Psoas muscle (tissue), 8 donors: ENCODE data around the gene INTS15. TPM values are rescaled to one million over a fixed set of nuclear protein-coding genes. Genes with fewer than 3 reads are reported as not detected.
"Not testable (repeated sequence)": the region's sequence is repeated elsewhere in the genome, so short reads cannot be mapped to it uniquely, and the experiment has no call there.

Experiments used
- ATAC-seq, 4 donors: fragments of 200-7000 bp; cut with Tn5 transposase; one replicate each; pipeline ENCODE4 v1.9.1; 2020; ENCODE audit warnings: moderate library complexity in 3 of 4, mild to moderate bottlenecking in 2 of 4
- DNase-seq, 2 donors: peaks; one replicate each; pipeline ENCODE4 v3.0.0-alpha.2; 2020
- H3K27ac ChIP-seq: fragments of 200-600 bp; one replicate; pipeline ENCODE4 v1.8.0; 2022
- H3K27me3 ChIP-seq, 3 donors: fragments of 200-600 bp in 1 of 3; one replicate each; pipeline versions ENCODE4 v1.6.1 to v1.8.0; 2013 to 2022; ENCODE audit warnings: low read length in 2 of 3, mild to moderate bottlenecking in 2 of 3, moderate library complexity in 1 of 3; ENCODE audit not compliant: insufficient read depth in 3 of 3
- H3K36me3 ChIP-seq, 2 donors: fragments of 200-600 bp in 1 of 2; one replicate each; pipeline versions ENCODE4 v1.6.1 to v1.8.0; 2013 to 2022; ENCODE audit warnings: low read depth in 1 of 2, mild to moderate bottlenecking in 1 of 2, moderate library complexity in 1 of 2; ENCODE audit not compliant: insufficient read depth in 1 of 2
- H3K4me1 ChIP-seq: fragments of 200-600 bp; one replicate; pipeline ENCODE4 v1.8.0; 2022
- H3K4me3 ChIP-seq: fragments of 200-600 bp; one replicate; pipeline ENCODE4 v1.8.0; 2022; ENCODE audit warnings: mild to moderate bottlenecking
- H3K9me3 ChIP-seq: fragments of 200-600 bp; one replicate; pipeline ENCODE4 v1.8.0; 2022
- WGBS, 3 donors: extraction: QIAGEN DNeasy Blood & Tissue Kit; methylation state at CpG; one replicate each; pipeline versions ENCODE4 v1.1.6 to v1.1.7; 2013; 5-methylcytosine and 5-hydroxymethylcytosine counted together
- intact Hi-C, 2 donors: fragments of 100-400 bp; cut with DNase I; formaldehyde crosslinking; loops; one replicate each; pipeline versions ENCODE4 v1.11.0 to v1.14.2; 2022
- polyA plus RNA-seq, 3 donors: library from polyadenylated mRNA; stranded (reverse); fragments of 200-250 nt; gene quantifications; one replicate each; pipeline ENCODE4 v1.2.3, GENCODE V29; 2013
- total RNA-seq, 4 donors: library from RNA; stranded (reverse); fragmentation: NEBNext Ultra II Directional in 2 of 4; extraction: Animal tissue kit (Norgen Biotek cat#: 25700) in 2 of 4; gene quantifications; one replicate each; pipeline versions ENCODE4 v1.2.1 to v1.2.4, GENCODE V29; 2021 to 2023
- TF ChIP-seq, protein P1 (sequence below): fragments of 200-600 bp; IDR thresholded peaks from one replicate; pipeline ENCODE4 v1.8.0; 2022; ENCODE audit warnings: antibody characterized with exemption
- donor health status: healthy with polysubstance abuse.
- donor health status: DM: no; HTN: no; CAD: no; lungs with moderate emphysema.
- donor health status: Bipolar disorder and iron deficiency.
- donor health status: healthy.
- donor health status: DM: yes; HTN: yes; CAD: no.
- donor health status: DM: no; HTN: no; CAD: no.
- donor health status: DM: no; HTN: no; CAD: no.
- donor health status: DM: yes; HTN: yes; CAD: no.

Gene INTS15
- total and polyA plus RNA-seq, 7 donors, result 14.1 to 46.0 (median 24.0) TPM

DNA sequence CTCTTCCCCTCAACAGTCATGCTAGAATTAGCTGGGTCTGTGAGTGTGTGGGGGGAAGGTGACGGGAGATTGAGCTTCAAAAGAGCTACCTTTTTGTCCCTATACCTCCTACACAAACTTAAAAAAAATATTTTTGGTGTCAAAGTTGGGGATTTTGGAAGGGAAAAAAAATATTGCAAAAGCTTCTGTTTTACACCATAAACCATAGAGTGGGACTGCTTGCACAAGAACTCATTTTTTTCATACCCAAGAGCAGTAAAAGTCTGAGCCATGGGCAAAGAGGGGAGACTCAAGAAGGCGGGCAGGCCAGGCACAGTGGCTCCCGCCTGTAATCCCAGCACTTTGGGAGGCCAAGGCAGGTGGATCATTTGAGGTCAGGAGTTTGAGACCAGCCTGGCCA, 21.9 kb upstream of the INTS15 start:
- no peaks in the 10 kb centered on the region for H3K36me3 ChIP-seq
- peaks cover 0 to 2% (median 0%) of the 10 kb centered on the region in 3 donors for H3K27me3 ChIP-seq
- intact Hi-C loops, result no loop called here
- TF ChIP-seq, protein P1, sequence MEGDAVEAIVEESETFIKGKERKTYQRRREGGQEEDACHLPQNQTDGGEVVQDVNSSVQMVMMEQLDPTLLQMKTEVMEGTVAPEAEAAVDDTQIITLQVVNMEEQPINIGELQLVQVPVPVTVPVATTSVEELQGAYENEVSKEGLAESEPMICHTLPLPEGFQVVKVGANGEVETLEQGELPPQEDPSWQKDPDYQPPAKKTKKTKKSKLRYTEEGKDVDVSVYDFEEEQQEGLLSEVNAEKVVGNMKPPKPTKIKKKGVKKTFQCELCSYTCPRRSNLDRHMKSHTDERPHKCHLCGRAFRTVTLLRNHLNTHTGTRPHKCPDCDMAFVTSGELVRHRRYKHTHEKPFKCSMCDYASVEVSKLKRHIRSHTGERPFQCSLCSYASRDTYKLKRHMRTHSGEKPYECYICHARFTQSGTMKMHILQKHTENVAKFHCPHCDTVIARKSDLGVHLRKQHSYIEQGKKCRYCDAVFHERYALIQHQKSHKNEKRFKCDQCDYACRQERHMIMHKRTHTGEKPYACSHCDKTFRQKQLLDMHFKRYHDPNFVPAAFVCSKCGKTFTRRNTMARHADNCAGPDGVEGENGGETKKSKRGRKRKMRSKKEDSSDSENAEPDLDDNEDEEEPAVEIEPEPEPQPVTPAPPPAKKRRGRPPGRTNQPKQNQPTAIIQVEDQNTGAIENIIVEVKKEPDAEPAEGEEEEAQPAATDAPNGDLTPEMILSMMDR, result no peak
- WGBS, 3 donors, result 81 to 83% (median 82%) methylated on average over 3 of the region's 3 CpGs
- no peak for ATAC-seq
- H3K4me3 ChIP-seq, result no peak overlapping the region
- DNase-seq, result no peak
- H3K9me3 ChIP-seq, result no peaks in the 10 kb centered on the region
- H3K4me1 ChIP-seq, result no peaks in the 10 kb centered on the region
- no peak overlapping the region for H3K27ac ChIP-seq

DNA sequence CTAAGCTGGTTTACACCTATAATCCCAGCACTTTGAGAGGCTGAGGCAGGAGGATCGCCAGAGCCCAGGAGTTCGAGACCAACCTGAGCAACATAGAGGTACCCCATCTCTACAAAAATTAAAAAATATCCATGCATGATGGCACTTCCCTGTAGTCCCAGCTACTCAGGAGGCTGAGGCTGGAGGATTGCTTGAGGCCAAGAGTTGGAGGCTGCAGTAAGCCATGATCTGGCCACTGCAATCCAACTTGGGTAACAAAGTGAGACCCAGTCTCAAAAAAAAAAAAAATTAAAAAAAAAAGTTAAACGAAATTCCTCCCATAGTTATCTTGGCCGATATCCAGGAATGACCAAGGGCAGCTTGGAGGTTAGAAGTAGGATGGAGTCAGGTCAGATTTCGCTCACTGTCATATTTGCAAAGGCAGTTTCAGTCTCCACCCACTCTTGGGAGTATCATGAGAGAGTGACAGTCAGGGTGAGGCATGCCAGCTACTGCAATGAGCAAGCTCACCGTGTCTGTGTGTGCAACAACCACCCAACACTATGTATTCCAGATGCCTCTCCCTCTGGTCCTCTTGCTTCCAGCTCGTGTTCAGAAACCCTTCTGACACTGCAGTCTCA, 18.6 kb upstream of the INTS15 start:
- no peaks in the 10 kb centered on the region for H3K36me3 ChIP-seq
- H3K27ac ChIP-seq, result no peak overlapping the region
- ATAC-seq (no peak), DNase-seq (no peak)
- no peaks in the 10 kb centered on the region for H3K4me1 ChIP-seq
- no peak overlapping the region for H3K4me3 ChIP-seq
- WGBS, 3 donors, result 60 to 73% (median 63%) methylated on average over 7 of the region's 7 CpGs
- no peaks in the 10 kb centered on the region for H3K9me3 ChIP-seq
- peaks cover 0 to 2% (median 0%) of the 10 kb centered on the region in 3 donors for H3K27me3 ChIP-seq
- TF ChIP-seq, protein P1, result no peak
- intact Hi-C loops, result no loop called here

DNA sequence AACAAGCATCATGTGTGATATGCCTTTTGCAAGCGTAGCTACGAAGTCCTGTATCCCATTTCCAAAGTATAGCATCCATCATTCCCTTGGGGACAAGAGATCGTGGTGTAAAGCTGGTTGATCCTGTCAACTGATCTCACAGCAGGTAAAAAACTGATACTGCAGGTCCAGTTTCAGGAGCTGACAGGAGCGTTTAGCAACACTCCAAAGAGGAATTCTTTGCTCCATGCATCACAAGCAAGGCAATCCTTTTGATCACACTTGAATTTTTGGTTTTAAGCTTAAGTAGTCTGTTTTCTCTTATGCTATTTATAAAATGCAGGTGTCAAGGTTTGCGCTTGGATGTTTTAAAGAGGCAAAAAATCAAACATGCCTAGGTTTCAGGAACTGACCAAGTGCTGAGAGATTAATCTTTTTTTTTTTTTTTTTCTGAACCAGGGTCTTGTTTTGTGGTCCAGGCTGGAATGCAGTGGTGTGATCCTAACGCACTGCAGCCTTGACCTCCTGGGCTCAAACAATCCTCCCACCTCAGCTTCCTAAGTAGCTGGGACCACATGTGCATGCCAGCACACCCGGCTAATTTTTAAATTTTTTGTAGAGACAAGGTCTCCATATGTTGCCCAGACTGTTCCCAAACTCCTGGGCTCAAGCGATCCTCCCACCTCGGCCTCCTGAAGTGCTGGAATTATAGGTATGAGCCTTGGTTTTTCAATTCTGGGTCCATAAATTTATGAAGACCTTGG, 14.4 kb upstream of the INTS15 start:
- peaks cover 3 to 21% of the 10 kb centered on the region in 2 donors for H3K36me3 ChIP-seq
- WGBS, 3 donors, result 50 to 57% (median 51%) methylated on average over 9 of the region's 9 CpGs
- TF ChIP-seq, protein P1, result no peak
- no peak overlapping the region for H3K27ac ChIP-seq
- no peak for ATAC-seq
- no peak for DNase-seq
- peaks cover 5% of the 10 kb centered on the region for H3K4me1 ChIP-seq
- H3K4me3 ChIP-seq, result no peak overlapping the region
- H3K9me3 ChIP-seq, result no peaks in the 10 kb centered on the region
- intact Hi-C loops, result no loop called here
- H3K27me3 ChIP-seq, result peaks cover 0 to 2% (median 0%) of the 10 kb centered on the region in 3 donors

DNA sequence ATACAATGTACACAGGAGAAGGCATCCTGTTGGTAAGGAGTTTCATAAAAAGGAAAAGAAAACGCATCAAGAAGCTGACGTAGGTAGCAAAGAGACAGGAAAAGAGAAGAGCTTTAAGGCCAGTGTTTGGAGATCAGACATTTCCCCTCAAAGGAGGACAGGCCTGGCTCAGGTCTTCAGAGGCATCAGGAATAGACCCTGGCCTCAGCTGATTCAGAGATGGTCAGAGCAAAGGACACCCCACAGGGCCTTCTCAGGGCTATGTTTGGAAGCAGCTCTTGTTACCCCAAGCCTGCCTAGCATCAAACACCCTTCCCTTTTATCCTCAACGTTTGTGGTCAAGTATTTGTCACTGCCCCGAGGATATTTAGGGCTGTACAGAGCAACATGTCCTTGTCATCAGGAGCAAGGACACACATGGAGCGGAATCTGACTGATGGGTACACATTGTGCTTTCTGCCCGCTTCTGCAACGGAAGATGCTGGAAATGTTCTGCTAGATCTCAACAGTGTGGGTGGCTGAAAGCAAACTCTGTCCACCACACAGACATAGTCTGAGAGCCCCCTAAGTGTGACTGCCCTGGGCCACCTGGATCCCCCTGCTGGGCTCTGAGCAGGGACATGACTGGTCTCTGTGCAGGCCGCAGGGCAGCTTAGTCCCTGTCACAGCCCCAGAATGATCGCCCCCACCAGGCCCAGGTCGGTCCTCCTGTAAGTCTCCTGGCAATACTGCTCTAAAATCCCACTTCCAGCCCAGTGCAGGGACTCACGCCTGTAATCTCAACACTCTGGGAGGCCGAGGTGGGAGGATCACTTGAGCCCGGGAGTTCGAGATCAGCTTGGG, 13.6 kb upstream of the INTS15 start:
- intact Hi-C loops, result no loop called here
- no peak for DNase-seq
- peak overlapping the region; percentile 95 for H3K27ac ChIP-seq

DNA sequence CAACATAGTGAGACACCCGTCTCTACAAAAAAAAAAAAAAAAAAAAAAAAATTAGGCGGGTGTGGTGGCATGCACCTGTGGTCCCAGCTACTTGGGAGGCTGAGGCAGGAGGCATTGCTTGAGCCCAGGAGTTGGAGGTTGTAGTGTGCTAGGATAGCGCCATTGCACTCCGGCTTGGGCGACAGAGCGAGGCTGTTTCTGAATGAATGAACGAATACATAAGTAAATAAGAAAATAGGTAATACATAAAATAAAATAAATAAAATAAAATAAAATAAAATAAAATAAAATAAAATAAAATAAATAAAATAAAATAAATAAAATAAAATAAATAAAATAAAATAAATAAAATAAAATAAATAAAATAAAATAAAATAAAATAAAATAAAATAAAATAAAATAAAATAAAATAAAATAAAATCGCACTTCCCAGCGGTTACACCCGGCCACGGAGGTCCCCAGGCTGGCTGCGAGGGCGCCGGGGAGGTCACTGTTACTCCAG, 12.9 kb upstream of the INTS15 start:
- H3K27me3 ChIP-seq, intact Hi-C loops, H3K9me3 ChIP-seq, DNase-seq, H3K4me1 ChIP-seq: not testable (repeated sequence)
- Histone ChIP-seq H3K4me3 (peak overlapping the region; percentile 82), H3K36me3 (peaks cover 9 to 36% of the 10 kb centered on the region in 2 donors), H3K27ac (peak overlapping the region; percentile 95)
- 6 to 10% (median 7%) methylated on average over 13 to 14 of the region's 14 CpGs for WGBS, 3 donors
- ATAC-seq, result peak in 1 of 4 donors; percentile 40

More for the DNA sequence above, 13.6 kb upstream of the INTS15 start:
- Histone ChIP-seq H3K9me3 (no peaks in the 10 kb centered on the region), H3K4me3 (peak overlapping the region; percentile 82), H3K36me3 (peaks cover 6 to 29% of the 10 kb centered on the region in 2 donors), H3K27me3 (peaks cover 0 to 2% (median 0%) of the 10 kb centered on the region in 3 donors), H3K4me1 (peaks cover 5% of the 10 kb centered on the region)
- no peak for ATAC-seq
- 67 to 81% (median 75%) methylated on average over 14 of the region's 14 CpGs for WGBS, 3 donors
- TF ChIP-seq, protein P1, result no peak
